Smooth muscle cell (in vitro differentiated cells): ENCODE data around the gene GLI1. TPM values are rescaled to one million over a fixed set of nuclear protein-coding genes. Genes with fewer than 3 reads are reported as not detected.
"Not testable (repeated sequence)": the region's sequence is repeated elsewhere in the genome, so short reads cannot be mapped to it uniquely, and the experiment has no call there.

Experiments
- DNase-seq: peaks from one replicate; lab custom pipeline; 2025; ENCODE audit not compliant: unreplicated experiment; lab: John Stamatoyannopoulos, UW
- H2AFZ ChIP-seq: fragments of 200-600 bp; sonication (generic); 2 replicates; pipeline ENCODE4 v1.6.0; 2016; ENCODE audit warnings: antibody characterized with exemption, low read depth, mild to moderate bottlenecking
- H3F3A ChIP-seq: fragments of 200-600 bp; sonication (generic); 2 replicates; pipeline ENCODE4 v1.6.0; 2017; ENCODE audit warnings: antibody characterized with exemption, low read depth
- H3K27ac ChIP-seq: fragments of 200-600 bp; sonication (generic); 2 replicates; pipeline ENCODE4 v1.5.1; 2016; ENCODE audit warnings: low read depth, mild to moderate bottlenecking
- H3K27me3 ChIP-seq: fragments of 200-600 bp; sonication (generic); 2 replicates; pipeline ENCODE4 v1.6.1; 2016; ENCODE audit warnings: low read depth, mild to moderate bottlenecking
- H3K36me3 ChIP-seq: fragments of 200-600 bp; sonication (generic); 2 replicates; pipeline ENCODE4 v1.5.1; 2016; ENCODE audit warnings: low read depth
- H3K4me1 ChIP-seq: fragments of 200-600 bp; sonication (generic); 2 replicates; pipeline ENCODE4 v1.5.1; 2016; ENCODE audit warnings: low read depth
- H3K4me2 ChIP-seq: fragments of 200-600 bp; sonication (generic); 2 replicates; pipeline ENCODE4 v1.6.0; 2016; ENCODE audit warnings: mild to moderate bottlenecking
- H3K4me3 ChIP-seq: fragments of 200-600 bp; sonication (generic); 2 replicates; pipeline ENCODE4 v1.5.1; 2016; ENCODE audit warnings: mild to moderate bottlenecking
- H3K79me2 ChIP-seq: fragments of 200-600 bp; sonication (generic); 2 replicates; pipeline ENCODE4 v1.6.0; 2016; ENCODE audit warnings: low read depth, mild to moderate bottlenecking
- H3K9ac ChIP-seq: fragments of 200-600 bp; sonication (generic); 2 replicates; pipeline ENCODE4 v1.6.0; 2016; ENCODE audit warnings: low read depth
- H3K9me3 ChIP-seq: fragments of 200-600 bp; sonication (generic); replicated peaks from 2 replicates; pipeline ENCODE4 v1.5.1; 2016; ENCODE audit warnings: low read depth
- H4K20me1 ChIP-seq: fragments of 200-600 bp; sonication (generic); 2 replicates; pipeline ENCODE4 v1.6.0; 2016; ENCODE audit warnings: low read depth
- WGBS: methylation state at CpG from one replicate; pipeline ENCODE4 v1.1.7; 2016; ENCODE audit warnings: low lambda C conversion rate; 5-methylcytosine and 5-hydroxymethylcytosine counted together
- polyA plus RNA-seq: library from polyadenylated mRNA; unstranded; fragments of >200 nt; fragmentation: Nextera tagmentation; extraction: Ambion mirVana; gene quantifications from 2 replicates; pipeline ENCODE4 v1.2.1, GENCODE V29; 2016
- total RNA-seq: library from RNA; depleted of rRNA; stranded (reverse); fragments of >200 nt; gene quantifications from 2 replicates; pipeline ENCODE4 v1.2.3, GENCODE V29; 2014
- TF ChIP-seq, protein P1 (sequence below): fragments of 200-600 bp; sonication (generic); IDR thresholded peaks from 2 replicates; pipeline ENCODE4 v1.5.1; 2017; ENCODE audit warnings: borderline replicate concordance, mild to moderate bottlenecking, antibody characterized with exemption; ENCODE audit not compliant: insufficient read depth, poor library complexity, severe bottlenecking

The GLI1 gene
- total and polyA plus RNA-seq, 2 experiments from 2014 or later = 0.50 to 1.4 TPM

DNA sequence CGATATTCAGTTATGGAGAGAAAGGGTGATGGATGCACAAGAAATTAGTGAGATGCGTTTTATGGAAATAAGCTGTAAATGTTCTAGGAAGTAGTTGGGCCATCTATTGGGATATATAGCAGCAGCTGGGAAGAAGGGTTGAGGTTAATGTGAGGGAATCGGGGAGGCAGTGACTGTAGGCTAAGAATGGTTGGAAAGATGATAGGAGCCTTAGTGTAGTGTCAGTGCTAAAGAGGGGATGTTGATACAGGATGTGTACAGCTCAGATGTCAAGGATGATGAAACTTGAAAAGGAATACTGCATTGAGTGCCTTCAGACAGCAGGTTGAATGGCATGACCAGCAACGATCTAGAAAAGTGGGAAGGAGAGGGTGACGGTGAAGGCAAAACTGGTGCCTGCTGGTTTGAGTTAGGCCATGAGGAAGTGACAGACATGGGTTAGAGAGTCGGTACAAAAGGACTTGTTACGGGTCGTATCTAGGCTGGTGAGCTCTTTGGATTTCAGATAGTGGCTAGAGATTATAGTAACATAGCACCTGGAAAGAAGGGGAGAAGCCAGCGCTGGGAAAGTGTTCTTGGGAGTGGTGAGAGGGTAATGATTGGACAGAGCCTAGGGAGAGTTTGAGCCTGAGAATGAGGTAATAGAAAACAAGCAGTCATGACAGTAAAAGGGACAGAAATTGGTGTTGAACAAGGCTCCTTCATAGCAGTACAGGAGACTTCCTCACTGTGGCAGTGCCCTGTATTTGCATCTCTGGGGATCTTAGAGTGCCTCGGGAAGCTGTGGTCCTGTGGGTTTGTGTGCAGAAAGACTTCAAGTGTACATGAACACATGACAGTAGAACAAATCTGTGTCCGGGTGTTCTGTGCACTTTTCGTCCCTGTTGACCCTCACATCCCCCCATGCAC, 37.9 kb downstream of the GLI1 start:
- no peak overlapping the region for H2AFZ ChIP-seq
- DNase-seq = no peak
- 98% methylated on average over 12 of the region's 12 CpGs for WGBS

DNA sequence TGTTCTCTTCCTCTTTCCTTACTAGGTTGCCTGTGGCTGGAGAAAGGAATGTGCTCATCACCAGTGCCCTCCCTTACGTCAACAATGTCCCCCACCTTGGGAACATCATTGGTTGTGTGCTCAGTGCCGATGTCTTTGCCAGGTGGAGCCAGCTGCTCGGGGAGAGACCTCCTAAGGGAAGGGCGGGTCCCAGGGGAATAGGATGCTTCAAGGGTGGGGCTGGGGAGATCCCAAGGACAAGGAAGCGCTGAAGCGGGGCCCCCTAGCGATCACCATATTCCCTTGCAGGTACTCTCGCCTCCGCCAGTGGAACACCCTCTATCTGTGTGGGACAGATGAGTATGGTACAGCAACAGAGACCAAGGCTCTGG, 38.5 kb downstream of the GLI1 start:
- no peak overlapping the region for H3K27ac ChIP-seq
- H3K36me3 ChIP-seq = peaks cover 15% of the 10 kb centered on the region
- H3K9me3 ChIP-seq = no peaks in the 10 kb centered on the region
- no peak overlapping the region for H3K4me3 ChIP-seq
- 92% methylated on average over 9 of the region's 9 CpGs for WGBS
- no peaks in the 10 kb centered on the region for H3F3A ChIP-seq
- no peak overlapping the region for H3K9ac ChIP-seq
- peaks cover 3% of the 10 kb centered on the region for H4K20me1 ChIP-seq
- H2AFZ ChIP-seq = no peak overlapping the region
- peaks cover 10% of the 10 kb centered on the region for H3K79me2 ChIP-seq
- H3K27me3 ChIP-seq = no peaks in the 10 kb centered on the region
- no peaks in the 10 kb centered on the region for H3K4me1 ChIP-seq
- DNase-seq = no peak
- TF ChIP-seq, protein P1, sequence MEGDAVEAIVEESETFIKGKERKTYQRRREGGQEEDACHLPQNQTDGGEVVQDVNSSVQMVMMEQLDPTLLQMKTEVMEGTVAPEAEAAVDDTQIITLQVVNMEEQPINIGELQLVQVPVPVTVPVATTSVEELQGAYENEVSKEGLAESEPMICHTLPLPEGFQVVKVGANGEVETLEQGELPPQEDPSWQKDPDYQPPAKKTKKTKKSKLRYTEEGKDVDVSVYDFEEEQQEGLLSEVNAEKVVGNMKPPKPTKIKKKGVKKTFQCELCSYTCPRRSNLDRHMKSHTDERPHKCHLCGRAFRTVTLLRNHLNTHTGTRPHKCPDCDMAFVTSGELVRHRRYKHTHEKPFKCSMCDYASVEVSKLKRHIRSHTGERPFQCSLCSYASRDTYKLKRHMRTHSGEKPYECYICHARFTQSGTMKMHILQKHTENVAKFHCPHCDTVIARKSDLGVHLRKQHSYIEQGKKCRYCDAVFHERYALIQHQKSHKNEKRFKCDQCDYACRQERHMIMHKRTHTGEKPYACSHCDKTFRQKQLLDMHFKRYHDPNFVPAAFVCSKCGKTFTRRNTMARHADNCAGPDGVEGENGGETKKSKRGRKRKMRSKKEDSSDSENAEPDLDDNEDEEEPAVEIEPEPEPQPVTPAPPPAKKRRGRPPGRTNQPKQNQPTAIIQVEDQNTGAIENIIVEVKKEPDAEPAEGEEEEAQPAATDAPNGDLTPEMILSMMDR = no peak
- H3K4me2 ChIP-seq = no peak overlapping the region

More for the DNA sequence above, 37.9 kb downstream of the GLI1 start:
- no peaks in the 10 kb centered on the region for H3K9me3 ChIP-seq
- H3K4me2 ChIP-seq = no peak overlapping the region
- H3K4me1 ChIP-seq = no peaks in the 10 kb centered on the region
- H4K20me1 ChIP-seq = peaks cover 8% of the 10 kb centered on the region
- H3K27me3 ChIP-seq = no peaks in the 10 kb centered on the region
- peaks cover 10% of the 10 kb centered on the region for H3K79me2 ChIP-seq
- H3K27ac ChIP-seq = no peak overlapping the region
- TF ChIP-seq, protein P1 = no peak
- H3K36me3 ChIP-seq = peaks cover 19% of the 10 kb centered on the region
- H3K9ac ChIP-seq = no peak overlapping the region
- H3K4me3 ChIP-seq = no peak overlapping the region
- H3F3A ChIP-seq = no peaks in the 10 kb centered on the region

GRCh38 chr12:57498571-57498970, 39.0 kb downstream of the GLI1 start:
- Histone ChIP-seq H3F3A (no peaks in the 10 kb centered on the region), H3K79me2 (peaks cover 10% of the 10 kb centered on the region), H4K20me1 (peaks cover 3% of the 10 kb centered on the region), H3K9ac (no peak overlapping the region), H2AFZ (no peak overlapping the region), H3K4me2 (no peak overlapping the region), H3K27me3 (no peaks in the 10 kb centered on the region), H3K27ac (no peak overlapping the region), H3K9me3 (no peaks in the 10 kb centered on the region), H3K36me3 (peaks cover 15% of the 10 kb centered on the region), H3K4me1 (no peaks in the 10 kb centered on the region), H3K4me3 (no peak overlapping the region)
- DNase-seq = no peak
- 98% methylated on average over 4 of the region's 4 CpGs for WGBS
- TF ChIP-seq, protein P1 = no peak

GRCh38 chr12:57500213-57500612, 40.6 kb downstream of the GLI1 start:
- peaks cover 19% of the 10 kb centered on the region for H3K36me3 ChIP-seq
- no peak overlapping the region for H3K27ac ChIP-seq
- no peak overlapping the region for H3K4me2 ChIP-seq
- H3K4me1 ChIP-seq = no peaks in the 10 kb centered on the region
- H3K9me3 ChIP-seq = no peaks in the 10 kb centered on the region
- peaks cover 10% of the 10 kb centered on the region for H3K79me2 ChIP-seq
- no peaks in the 10 kb centered on the region for H3F3A ChIP-seq
- TF ChIP-seq, protein P1 = no peak
- H3K27me3 ChIP-seq = no peaks in the 10 kb centered on the region
- no peak overlapping the region for H2AFZ ChIP-seq
- no peak overlapping the region for H3K4me3 ChIP-seq
- 97% methylated on average over 11 of the region's 11 CpGs for WGBS
- H3K9ac ChIP-seq = no peak overlapping the region
- DNase-seq = no peak
- no peaks in the 10 kb centered on the region for H4K20me1 ChIP-seq

DNA sequence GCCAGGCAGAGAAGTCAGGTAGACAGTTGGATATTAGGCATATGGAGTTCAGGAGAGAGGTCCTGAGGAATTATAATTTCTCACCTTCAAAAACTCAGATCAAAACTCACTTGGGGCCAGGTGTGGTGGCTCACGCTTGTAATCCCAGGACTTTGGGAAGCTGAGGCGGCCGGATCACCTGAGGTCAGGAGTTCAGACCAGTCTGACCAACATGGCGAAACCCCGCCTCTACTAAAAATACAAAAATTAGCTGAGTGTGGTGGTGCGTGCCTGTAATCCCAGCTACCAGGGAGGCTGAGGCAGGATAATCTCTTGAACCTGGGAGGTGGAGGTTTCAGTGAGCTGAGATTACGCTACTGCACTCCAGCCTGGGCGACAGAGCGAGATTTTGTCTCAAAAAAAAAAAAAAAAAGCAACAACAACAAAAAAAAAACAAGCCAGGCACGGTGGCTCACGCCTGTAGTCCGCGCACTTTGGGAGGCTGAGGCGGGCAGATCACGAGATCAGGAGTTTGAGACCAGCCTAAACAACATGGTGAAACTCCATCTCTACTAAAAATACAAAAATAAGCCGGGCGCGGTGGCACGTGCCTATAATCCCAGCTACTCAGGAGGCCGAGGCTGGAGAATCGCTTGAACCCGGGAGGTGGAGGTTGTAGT, 42.9 kb downstream of the GLI1 start:
- WGBS = 99% methylated on average over 19 of the region's 22 CpGs
- H3K4me1 ChIP-seq, H3K27ac ChIP-seq, H3K9ac ChIP-seq, H3K4me3 ChIP-seq, H3F3A ChIP-seq, H4K20me1 ChIP-seq, H3K9me3 ChIP-seq, H3K27me3 ChIP-seq, H3K4me2 ChIP-seq, H2AFZ ChIP-seq, DNase-seq: not testable (repeated sequence)
- H3K36me3 ChIP-seq = peaks cover 19% of the 10 kb centered on the region
- peaks cover 21% of the 10 kb centered on the region for H3K79me2 ChIP-seq
